NAMALWA (cell line): ENCODE data around the gene FANCC.

Experiments
- DNase-seq: peaks from one replicate; pipeline ENCODE4 v3.0.0-alpha.2; 2015; ENCODE audit warnings: low spot score

FANCC gene

DNA sequence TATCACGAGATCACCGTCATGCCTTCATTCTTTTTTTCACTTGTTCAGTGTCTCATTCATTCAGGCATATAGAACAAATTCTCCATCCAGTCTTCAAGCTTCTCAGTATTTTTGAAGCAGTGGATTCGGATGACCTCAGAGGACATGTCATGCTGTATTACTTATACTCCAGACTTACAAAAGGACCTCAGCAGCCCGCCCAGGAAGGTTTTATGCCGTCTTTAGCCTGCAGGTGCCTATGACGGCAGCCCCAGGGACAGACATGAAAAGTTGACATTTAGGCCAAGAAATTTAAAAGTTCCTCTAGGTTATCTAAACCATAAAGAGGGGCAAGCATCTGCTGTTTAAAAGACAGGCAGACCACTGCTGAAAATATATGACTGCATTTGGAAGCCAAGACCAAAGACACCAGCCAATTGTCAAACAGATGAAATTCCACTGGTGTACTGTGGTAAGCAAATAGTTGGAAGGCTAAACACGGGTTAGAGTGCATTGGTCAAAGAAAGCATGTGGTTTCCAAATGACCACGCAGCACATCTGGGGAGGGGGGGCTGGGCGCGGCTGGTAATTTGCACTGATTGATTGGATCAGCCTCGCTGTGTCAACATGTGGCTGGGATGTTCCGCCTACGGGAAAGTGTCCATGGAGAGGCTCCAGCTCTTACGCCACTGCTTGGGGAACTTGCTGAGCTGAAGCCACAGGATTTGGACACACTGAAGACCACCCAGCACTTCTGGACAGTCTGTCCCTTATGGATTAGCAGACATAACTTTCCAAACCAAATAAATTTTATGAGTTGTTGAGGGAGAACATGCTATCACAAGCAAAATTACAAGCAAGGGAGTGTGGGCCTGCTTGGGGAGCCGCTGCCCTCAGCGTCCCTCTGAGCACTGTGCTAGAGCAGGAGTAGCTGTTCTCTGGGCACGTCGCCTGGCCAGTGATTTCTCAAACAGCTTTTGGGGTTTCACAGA is 173.6 kb downstream of the FANCC start:
- DNase-seq, result no peak

DNA sequence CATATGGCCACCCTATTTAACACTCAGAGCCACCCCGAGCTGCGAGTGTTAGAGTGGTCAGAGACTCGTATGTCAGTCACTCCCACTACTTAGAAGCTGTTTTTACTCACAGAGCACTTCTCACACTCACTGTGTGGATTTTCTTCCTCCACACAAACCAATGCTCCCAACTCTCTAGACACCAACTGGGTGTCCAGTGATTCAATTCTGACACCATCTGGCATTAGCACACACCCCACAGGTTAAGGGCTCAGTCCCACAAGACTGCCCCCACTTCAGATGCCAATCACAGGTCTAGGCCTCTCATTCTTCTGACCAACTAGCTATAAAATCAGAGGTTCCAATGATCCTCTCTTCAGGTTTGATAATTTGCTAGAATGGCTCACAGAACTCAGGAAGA is 174.8 kb downstream of the FANCC start:
- no peak for DNase-seq

DNA sequence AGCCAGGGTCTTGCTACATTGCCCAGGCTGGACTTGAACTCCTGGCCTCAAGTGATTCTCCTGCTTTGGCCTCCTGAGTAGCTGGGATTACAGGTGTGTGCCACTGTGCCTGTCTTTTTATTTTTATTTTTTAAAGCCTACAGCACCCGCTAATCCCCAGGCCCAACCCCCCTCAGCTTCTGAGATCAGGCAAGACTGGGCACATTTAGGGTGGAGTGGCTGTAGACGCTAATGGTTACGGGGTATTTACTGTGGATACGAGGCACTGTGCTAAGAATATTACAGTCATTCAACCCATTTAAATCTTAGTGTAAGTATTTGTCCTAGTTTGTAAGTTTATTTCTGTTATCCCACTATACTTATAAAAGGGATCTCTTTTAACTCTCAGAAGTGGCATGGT is 175.2 kb downstream of the FANCC start:
- DNase-seq, result no peak

DNA sequence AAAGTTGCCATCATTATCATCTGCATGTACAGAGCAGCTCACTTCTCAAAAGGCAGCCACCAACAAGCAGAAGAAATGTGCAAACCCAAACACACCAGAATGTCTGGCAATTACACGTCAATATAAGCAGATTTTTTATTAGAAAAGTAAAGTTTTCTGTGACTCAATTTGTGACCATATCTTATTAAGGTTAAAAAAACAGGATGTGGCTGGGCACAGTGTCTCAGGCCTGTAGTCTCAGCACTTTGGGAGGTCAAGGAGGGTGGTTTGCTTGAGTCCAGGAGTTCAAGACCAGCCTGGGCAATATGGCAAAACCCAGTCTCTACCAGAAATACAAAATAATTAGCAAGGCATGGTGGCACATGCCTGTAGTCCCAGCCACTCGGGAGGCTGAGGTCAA is 176.7 kb downstream of the FANCC start:
- no peak for DNase-seq

DNA sequence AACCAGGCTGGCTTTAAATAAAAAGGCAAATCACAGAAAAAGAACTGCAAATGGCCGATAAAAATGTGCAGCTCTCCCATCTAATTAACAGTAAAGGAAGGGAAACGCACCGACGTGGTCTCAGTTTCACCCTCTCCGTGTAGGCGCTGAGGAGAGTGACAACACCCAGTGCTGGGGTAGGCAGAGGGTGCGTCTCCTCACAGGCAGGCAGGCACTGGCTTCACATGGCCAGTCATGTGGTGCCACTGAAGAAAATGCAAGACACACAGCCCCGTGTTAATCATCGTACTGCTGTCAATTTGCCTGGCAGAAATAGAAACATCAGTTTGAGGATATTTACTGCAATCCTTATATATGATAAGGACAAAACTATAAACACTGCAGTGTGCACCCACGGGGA is 178.4 kb downstream of the FANCC start:
- DNase-seq, result no peak

DNA sequence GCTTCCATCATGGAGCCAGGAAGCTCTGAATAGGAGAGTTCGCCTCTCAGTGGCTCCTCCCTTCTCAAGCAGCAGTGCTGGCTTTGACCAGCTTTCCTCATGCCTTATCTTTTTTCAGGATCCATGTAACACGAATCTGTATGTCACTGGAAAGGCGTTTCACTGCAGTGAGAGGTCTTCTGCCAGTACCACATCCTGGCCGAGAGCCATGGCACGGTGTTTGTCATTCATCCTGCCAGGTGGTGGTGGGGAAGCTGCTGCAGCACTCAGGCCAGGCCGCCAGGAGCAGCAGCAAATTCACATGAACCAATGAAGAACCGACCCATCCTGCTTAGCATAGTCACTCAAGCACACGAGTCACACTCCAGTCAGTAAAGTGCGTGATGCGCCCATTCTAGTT is 179.0 kb downstream of the FANCC start:
- DNase-seq, result no peak

DNA sequence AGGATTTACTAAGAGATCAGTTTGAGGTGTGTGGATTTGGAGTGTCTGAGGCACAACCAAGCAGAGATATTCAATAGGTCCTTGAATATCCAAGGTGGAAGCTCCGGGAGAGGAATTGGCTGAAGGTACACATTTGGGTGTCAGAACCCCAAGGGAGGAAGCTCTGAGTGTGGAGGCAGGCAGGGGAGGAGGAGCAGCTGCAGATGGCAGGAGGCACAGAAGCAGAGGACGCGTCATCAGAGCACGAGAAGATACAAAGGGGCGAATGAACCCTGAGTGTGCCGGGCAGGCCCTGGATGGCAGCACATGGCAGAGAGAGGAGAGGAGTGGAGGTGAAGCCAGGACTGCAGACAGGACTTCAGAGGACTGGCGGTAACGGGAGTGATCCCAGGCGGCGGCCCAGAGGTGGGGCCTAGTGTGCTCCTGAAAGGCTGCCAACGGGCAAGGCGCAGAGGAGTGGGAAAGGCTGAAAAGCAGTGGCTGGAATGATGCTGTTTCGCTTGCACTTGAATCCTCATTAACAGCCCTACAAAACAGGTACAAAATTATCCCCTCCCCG is 179.8 kb downstream of the FANCC start:
- no peak for DNase-seq

DNA sequence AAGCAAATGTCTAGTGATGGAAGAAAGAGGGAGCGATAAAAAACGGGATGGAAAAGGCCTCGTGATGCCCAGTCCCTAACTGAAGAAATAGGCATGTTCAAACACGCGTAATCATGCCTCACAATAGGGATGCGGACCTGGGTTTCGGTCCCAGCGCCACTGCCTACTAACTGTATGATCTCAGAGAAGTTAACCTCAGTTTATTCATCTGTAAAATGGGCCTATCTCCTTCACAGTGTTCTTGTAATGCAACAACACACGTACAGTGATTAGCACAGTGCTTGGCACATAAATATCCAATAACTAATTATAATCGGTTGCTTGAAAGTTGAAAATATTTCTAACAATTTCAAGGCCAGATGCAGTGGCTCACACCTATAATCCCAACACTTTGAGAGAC is 181.8 kb downstream of the FANCC start:
- no peak for DNase-seq

DNA sequence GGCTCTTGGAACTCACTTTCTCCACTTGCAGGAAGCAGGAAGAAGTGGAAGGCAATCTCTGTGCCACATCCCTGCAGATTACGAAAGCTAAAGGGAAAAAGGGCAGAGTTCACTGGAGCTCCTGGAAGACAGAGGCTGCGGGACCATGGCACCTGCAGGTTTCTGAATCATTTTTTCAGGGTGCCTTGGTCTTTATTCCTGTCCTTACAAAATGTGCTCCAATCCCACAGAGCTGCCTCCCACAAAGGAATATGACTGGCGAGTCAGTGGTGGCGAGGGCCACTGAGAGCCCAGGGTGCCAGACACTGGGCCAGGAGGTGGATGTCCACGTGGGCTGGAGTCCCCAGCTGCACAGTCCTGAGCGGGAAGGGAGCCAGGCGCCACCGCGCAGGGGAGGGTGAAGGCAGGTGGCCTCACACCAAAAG is 183.0 kb downstream of the FANCC start:
- DNase-seq, result no peak

DNA sequence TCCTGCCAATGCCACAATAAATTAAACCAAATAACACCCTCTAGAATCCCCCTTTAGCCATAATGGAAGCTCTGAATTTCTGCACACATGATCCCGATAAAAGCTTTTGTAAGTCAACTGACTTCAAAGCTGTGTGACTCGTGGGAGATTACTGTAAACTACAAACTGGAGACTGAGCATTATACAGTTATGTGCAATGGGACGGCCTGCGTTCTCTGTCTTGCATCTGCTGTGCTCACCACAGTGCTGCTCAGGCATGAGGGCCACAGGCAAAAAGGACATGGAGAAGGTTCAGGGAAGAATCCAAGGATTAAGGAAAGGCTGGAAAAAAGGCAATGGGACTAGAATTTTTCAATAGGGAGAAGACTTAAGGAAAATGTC is 184.2 kb downstream of the FANCC start:
- DNase-seq, result no peak

DNA sequence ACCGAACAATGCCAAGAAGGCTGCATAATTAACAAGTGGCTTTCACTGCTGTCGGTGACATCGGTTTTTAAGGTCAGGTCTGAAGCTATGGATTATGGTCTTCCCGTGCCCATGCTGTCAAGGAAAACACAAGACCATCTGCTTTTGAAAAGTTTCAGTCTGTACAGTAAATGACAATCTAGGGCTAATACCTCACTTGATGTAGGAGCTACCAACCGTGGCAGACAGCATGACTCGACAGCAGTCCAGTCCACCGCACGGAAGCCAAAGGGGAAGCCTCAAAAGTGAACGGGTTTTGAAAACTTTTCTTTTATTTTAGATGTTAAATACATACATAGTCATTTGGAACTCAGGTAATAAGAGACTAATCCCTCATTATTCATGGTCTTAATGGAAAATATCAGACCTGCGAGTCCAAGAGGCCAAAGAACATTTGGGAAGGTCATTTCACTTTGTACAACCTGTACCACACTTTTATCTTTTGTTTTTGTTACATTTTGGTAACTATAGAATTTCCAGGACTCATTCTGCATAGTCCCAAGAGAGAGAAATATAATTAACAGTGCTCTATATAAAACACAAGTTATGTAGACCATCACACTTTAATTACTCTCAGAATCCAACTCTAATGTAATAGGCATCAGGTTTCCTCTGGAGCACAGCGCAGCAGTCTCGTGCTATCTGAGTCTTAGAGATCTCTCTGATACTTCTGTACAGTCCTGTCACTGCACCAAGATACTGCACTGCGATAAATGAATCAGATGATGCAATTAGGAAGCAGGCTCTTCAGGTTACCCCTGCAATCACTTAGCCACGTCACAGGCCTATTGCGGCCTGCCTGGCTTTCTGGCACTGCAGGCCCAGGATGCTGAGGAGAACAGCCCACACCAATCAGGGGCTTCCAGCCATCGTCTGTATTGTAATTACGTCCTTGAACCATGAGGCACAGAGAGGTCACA is 184.9 kb downstream of the FANCC start:
- DNase-seq, result no peak

DNA sequence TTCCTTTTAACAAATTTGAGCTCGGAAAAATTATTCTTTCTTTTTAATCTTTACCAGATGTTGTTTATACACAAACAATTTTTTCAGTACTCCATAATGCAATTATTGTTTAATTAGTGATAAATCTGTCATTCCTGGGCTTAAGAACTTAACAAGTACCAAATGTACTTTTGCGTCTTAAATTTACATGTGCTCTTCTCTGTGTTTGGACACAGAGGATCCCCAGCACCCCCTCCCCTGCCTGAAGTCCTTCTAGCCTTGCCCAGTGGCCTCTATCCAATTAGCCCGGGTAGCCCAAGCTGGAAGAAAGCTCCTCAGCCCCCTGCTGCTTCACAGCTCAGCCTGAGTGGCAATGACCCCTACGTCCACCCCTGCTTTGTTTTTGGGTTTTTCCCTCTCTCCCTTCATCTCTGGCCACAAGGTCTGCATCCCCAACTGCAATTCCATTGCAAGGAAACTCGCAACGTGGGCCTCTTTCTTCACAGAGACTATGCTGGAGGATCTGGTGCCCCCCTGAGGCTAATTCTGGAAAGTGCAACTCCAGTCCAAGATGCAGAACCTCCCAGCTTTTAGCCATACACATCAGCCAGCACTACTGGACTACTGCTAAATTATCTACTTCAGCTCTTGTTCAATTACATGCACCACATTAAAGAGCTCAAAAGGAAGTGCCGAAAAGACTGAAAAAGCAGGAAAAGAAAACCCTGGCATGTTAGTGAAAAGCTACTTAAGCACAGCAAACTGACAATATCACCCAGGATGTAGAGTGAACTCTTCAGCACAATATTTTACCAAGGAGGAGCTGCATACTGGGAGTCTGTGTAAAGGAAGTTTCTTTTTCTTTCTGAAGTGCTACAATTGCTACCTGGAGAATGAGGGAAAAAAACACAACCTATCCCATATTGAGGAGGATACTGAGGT is 186.2 kb downstream of the FANCC start:
- DNase-seq, result peak; percentile 72

DNA sequence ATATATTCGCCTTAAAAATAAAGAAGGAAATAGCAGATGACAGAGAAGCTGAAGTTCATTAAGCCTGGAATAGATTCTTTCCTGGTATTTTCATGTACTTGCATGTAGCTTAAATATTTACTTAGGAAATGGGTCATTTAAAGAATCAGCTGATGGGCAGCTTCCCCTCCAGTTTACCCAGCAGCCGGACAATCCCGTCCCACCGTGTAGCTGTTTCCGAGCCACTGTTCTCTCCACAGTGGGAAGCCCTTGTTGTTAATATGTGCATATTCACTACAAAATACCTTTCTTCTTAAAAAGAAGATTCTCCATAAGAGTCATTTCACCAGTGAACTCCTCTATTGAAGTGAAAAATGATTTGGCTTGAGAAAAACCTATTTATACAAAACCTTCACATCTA is 187.0 kb downstream of the FANCC start:
- no peak for DNase-seq

DNA sequence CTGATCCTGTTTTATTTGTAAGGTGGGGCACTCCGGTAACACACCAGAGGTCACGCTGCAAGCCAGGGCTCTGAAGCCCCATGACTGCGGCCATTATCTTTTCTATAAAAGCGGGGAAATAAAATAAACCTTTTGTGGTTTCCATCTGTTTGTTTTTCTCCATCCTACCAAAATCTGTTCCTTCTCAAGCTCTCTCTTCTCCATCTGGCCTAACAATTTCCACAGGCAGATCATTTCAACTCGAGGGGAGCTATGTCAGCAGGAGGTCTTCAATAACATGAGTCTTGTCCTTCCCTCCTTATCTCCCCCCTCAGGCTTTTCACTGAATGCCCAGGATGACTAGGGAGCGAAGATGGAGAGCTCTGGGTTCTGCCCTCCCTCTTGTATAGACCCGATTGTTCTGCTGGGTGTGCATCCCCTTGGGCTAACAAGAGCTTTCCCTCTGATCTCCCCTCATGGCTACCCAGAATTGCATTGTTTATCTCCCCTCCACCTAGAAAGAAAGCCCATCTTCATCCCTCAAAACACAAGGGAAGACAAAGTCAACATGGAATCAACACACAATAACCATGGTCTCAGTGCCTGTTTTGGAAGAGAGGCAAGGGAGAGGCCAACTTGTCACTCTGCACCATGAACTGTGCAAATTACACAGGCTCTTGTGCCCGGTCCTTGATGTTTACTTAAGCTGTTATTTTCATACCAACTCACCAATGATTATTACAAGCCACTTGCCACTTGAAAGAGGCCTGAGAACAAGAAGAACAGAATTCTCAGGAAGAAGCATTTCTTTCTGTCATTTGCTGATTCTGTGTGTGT is 187.8 kb downstream of the FANCC start:
- no peak for DNase-seq

DNA sequence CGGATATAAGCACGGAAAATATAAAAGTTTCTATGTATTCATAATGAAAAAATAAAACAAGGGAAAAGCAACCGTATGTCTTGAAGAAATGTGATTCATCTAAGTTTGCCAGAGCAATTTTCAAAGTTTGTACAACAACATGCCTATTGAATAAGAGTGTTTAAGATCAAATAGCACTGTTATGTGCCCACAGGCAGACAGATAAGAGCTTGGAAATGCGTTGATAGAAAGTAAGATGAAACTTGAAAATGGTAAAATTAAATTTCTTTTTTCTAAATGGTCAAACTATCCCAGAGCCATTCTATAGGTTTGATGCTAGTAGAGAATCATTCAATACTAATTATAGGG is 189.4 kb downstream of the FANCC start:
- no peak for DNase-seq

DNA sequence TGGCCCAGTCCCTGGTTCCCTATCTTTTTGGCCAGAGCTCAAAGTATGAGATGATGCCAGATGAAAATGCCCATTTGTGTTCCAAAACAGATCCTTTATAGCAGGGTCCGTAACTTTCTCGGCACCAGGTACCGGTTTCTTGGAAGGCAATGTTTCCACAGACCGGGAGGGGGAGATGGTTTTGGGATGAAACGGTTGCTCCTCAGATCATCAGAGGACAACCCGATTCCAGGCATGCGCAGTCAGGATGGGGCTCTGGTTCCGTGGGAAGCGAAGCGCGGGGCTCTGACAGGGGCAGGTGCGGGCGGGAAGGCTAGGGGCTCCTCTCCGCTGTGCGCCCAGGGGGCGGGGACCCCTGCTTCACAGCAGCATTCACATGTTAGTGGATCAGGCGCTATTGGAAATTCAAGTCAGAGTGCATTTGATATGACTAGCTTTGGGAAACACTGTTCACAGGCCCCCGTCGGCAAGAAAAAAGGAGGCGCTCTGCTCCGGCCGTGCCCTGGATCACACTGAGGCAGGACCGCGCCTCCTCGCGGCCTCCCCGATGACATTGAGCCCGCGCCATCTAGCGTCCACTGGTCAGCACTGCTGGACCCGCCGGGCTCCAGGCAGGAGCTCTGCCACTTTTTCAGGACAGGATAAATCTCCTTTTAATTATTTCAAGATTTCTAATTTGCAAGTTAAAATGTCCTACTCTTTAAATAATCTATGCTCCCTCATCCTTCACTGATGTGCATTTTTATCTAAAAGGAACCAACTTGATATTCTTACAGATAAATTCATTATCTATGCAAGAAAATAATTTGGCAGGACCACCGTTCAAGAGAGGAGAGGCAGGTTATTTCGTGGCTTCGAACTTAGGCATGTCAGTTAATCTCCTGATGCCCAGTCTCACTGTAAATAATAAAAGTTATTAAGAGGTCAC is 190.0 kb downstream of the FANCC start:
- DNase-seq, result peak; percentile 44

DNA sequence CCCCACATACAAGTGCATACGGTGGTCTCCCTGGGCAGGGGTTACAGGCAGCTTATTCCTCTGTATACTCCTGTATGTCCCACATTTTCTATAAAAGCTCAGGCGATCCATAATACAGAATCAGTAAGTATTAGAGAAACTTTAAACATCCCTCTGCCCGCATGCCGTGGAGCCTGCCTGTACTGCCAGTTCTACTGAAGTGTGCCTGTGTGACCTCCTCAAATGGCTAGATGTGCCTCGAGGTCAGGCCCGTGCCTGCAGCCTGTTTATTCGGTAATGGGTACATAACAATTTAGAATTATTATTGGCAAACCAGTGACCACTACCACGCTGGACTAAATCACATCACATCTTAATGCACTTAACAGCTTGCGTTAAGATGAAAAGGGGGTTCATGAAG is 190.8 kb downstream of the FANCC start:
- DNase-seq, result no peak

DNA sequence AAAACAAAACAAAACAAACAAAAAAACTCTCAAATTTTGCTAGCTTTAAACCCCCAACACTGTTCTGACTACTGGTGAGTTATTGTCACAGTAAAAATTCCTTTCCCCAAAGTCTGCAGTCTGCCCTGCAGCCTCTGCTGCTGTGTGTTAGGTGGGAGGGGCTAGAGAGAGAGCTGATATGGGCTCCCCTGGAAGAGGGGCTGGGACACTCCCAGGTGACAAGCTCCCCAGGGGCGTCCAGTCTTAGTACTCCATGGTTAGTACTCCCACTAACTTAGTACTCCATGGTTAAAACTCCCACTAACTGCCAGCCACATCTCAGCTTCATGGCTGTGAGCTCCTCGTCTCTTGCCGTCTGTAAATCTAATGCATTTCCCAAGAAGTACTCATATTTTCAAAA is 191.9 kb downstream of the FANCC start:
- DNase-seq, result no peak

DNA sequence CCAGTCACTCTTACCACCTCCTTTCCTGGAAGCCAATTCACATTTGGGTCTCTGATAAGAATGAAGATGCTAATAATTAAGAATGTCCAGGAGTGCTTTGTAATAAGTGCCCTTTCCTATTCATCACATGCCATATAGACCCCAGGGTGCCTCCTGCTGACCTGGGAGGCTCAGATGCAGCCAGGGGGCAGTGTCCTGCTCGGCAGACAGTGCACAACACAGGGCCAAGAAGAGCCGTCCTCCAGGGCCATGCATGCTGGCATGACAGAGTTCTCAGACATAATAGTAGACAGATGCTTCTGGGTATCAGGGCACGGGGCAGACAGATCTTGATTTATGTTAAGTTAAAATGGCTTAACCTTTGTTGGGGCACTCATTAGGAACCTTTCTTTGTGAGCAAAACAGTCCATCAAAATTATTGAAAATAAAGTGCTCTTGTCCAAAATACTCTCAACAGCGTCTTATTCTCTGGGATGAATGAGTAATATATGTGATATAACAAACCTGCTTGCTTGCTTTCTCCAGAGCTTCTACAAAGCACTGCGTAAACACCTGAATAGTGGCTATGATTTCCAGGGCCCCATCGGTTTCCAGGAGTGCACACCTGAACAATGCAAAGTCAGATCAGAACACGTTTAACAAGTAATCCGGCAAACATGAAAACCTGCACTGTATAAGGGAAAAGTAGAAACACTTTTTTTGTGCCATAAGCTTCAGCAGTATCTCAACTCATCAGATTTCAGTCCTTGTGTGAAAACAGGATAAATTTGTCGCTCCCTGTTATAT is 192.7 kb downstream of the FANCC start:
- DNase-seq, result no peak
